Spleen (tissue), 11 donors: Measurements from ENCODE around the gene CFAP74. TPM values are rescaled to one million over a fixed set of nuclear protein-coding genes. Genes with fewer than 3 reads are reported as not detected.

Experiments used
- DNase-seq: peaks from one replicate; pipeline ENCODE4 v3.0.0-alpha.2; 2020
- H3K27ac ChIP-seq, 8 donors: fragments of 200-600 bp; sonication (generic) in 7 of 8; 1 replicate in 4 of 8; 2 replicates in 4 of 8; pipeline versions ENCODE4 v1.5.0 to v1.8.0; 2016 to 2021; ENCODE audit warnings: inconsistent platforms in 4 of 8, mild to moderate bottlenecking in 4 of 8, moderate library complexity in 1 of 8
- H3K27me3 ChIP-seq, 7 donors: fragments of 200-600 bp; sonication (generic) in 6 of 7; replicated peaks in 1 of 7; 1 replicate in 4 of 7; 2 replicates in 3 of 7; pipeline versions ENCODE4 v1.5.0 to v1.8.0; 2016 to 2021; ENCODE audit warnings: inconsistent platforms in 3 of 7, mild to moderate bottlenecking in 1 of 7
- H3K36me3 ChIP-seq, 6 donors: fragments of 200-600 bp; sonication (generic) in 5 of 6; 1 replicate in 4 of 6; 2 replicates in 2 of 6; pipeline versions ENCODE4 v1.5.0 to v1.8.0; 2016 to 2021; ENCODE audit warnings: inconsistent platforms in 2 of 6
- H3K4me1 ChIP-seq, 6 donors: fragments of 200-600 bp; sonication (generic) in 5 of 6; 1 replicate in 3 of 6; 2 replicates in 3 of 6; pipeline versions ENCODE4 v1.5.0 to v1.8.0; 2016 to 2021; ENCODE audit warnings: inconsistent platforms in 3 of 6
- H3K4me3 ChIP-seq, 8 donors: fragments of 200-600 bp; sonication (generic) in 7 of 8; 1 replicate in 4 of 8; 2 replicates in 4 of 8; pipeline versions ENCODE4 v1.5.0 to v1.8.0; 2016 to 2021; ENCODE audit warnings: inconsistent platforms in 4 of 8, mild to moderate bottlenecking in 4 of 8, moderate library complexity in 2 of 8
- H3K9me3 ChIP-seq, 8 donors: fragments of 200-600 bp; sonication (generic) in 7 of 8; 1 replicate in 4 of 8; 2 replicates in 4 of 8; pipeline versions ENCODE4 v1.5.0 to v1.8.0; 2016 to 2021; ENCODE audit warnings: inconsistent platforms in 4 of 8
- POLR2A ChIP-seq, 3 donors: fragments of 450-650 bp; IDR thresholded peaks; one replicate each; pipeline ENCODE4 v1.5.1; 2017; ENCODE audit warnings: antibody characterized with exemption in 3 of 3, mild to moderate bottlenecking in 1 of 3
- POLR2AphosphoS5 ChIP-seq, 3 donors: sonication (generic); formaldehyde crosslinking; IDR thresholded peaks; one replicate each; pipeline ENCODE4 v1.5.1; 2017; ENCODE audit warnings: antibody characterized with exemption in 3 of 3
- WGBS, 5 donors: extraction: QIAGEN DNeasy Blood & Tissue Kit in 3 of 5; methylation state at CpG; one replicate each; pipeline versions ENCODE4 v1.1.5 to v1.1.7; 2013 to 2018; 5-methylcytosine and 5-hydroxymethylcytosine counted together
- intact Hi-C: fragments of 100-400 bp; cut with DNase I; formaldehyde crosslinking; loops from one replicate; pipeline ENCODE4 v1.15.0; 2023; ENCODE audit warnings: low total_unique reads
- polyA plus RNA-seq, 3 donors: library from polyadenylated mRNA; stranded (reverse); fragments of 200-250 nt; gene quantifications; one replicate each; pipeline ENCODE4 v1.2.1, GENCODE V29; 2013
- total RNA-seq, 7 donors: library from RNA; depleted of rRNA in 3 of 7; stranded (reverse); fragments of >200 nt in 3 of 7; fragmentation: NEBNext Ultra II Directional in 4 of 7; extraction: Animal tissue kit (Norgen Biotek cat#: 25700) in 4 of 7; gene quantifications; one replicate each; pipeline versions ENCODE4 v1.1.0 to v1.2.1, GENCODE V29; 2016 to 2021
- TF ChIP-seq, protein P1 (sequence below), 11 experiments: fragments of 200-600 bp in 7 of 11; fragments of 450-650 bp in 4 of 11; sonication (generic) in 4 of 11; IDR thresholded peaks in 8 of 11; conservative IDR thresholded peaks in 3 of 11; 1 replicate in 7 of 11; 2 replicates in 4 of 11; pipeline versions ENCODE4 v1.4.0 to v1.8.0; 2016 to 2021; ENCODE audit warnings: antibody characterized with exemption in 11 of 11, inconsistent platforms in 4 of 11, mild to moderate bottlenecking in 1 of 11
- donor health status: healthy with polysubstance abuse.
- donor health status: DM: no; HTN: no; CAD: no; lungs with moderate emphysema.
- donor health status: DM: no; HTN: no; CAD: no.
- donor health status: Bipolar disorder and iron deficiency.
- donor health status: healthy.
- donor health status: DM: no; HTN: no; CAD: no.
- donor health status: DM: yes; HTN: yes; CAD: no.

The CFAP74 gene
- total and polyA plus RNA-seq, 10 donors = 0.03 to 0.32 (median 0.14) TPM; not detected in 4

DNA sequence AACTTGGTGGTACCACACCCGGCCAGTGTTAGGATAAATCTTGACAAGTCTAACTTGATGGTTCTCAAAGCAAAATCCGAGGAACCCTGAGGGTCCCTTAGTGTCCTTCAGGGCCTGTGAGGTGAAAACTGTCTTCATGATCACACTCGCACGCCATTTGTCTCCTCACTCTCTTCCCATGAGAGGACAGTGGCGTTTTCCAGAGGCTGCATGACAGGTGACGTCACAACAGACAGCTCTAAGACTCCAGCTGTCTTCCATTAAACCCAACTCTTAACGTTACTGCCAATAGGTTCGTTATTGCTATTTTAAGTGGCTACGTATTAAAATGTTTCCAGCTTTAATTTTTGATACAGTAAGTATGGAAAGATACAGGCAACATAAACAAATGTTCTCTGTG is 13.8 kb downstream of the CFAP74 start:
- Histone ChIP-seq H3K4me1 (peaks cover 0 to 16% (median 7%) of the 10 kb centered on the region in 6 donors), H3K9me3 (no peaks in the 10 kb centered on the region), H3K36me3 (no peaks in the 10 kb centered on the region), H3K27me3 (peaks cover 0 to 47% (median 5%) of the 10 kb centered on the region in 7 donors), H3K27ac (peak overlapping the region in 7 of 8 donors; percentile 67 to 78 (median 72)), H3K4me3 (no peak overlapping the region)
- 65 to 76% (median 70%) methylated on average over 9 of the region's 9 CpGs for WGBS, 5 donors
- intact Hi-C loops = no loop called here
- DNase-seq = no peak
- TF ChIP-seq POLR2A (IDR thresholded peaks at IDR 0.05) (no peak), POLR2AphosphoS5 (IDR thresholded peaks at IDR 0.05) (peak in 1 of 3 donors; percentile 42)

DNA sequence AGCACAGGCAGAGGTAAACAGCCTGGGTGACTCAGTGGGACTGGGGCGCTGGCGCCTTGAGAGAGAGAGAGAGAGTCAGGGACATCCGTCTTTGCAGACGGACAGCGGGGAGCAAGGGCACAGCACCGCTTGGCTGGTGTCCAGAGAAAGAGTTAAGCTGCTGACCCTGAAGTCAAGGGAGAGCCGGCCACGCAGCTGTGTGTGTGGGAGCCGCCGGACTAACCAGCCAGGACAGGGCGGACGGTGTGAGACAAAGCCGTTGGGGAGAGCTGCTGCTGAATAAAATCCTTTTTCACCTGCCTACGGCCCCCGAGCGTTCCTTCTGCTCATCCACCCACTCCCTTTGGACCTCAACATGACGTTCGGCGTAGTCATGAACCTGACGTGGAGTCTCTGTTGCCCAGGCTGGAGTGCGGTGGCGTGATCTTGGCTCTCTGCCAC is 14.5 kb downstream of the CFAP74 start:
- H3K4me1 ChIP-seq = peaks cover 0 to 16% (median 7%) of the 10 kb centered on the region in 6 donors
- H3K27me3 ChIP-seq = peaks cover 0 to 47% (median 5%) of the 10 kb centered on the region in 7 donors
- intact Hi-C loops = no loop called here
- no peak for DNase-seq
- H3K27ac ChIP-seq = peak overlapping the region; percentile 27 to 78 (median 70)
- H3K9me3 ChIP-seq = no peaks in the 10 kb centered on the region
- H3K36me3 ChIP-seq = no peaks in the 10 kb centered on the region
- no peak overlapping the region for H3K4me3 ChIP-seq
- TF ChIP-seq, protein P1, sequence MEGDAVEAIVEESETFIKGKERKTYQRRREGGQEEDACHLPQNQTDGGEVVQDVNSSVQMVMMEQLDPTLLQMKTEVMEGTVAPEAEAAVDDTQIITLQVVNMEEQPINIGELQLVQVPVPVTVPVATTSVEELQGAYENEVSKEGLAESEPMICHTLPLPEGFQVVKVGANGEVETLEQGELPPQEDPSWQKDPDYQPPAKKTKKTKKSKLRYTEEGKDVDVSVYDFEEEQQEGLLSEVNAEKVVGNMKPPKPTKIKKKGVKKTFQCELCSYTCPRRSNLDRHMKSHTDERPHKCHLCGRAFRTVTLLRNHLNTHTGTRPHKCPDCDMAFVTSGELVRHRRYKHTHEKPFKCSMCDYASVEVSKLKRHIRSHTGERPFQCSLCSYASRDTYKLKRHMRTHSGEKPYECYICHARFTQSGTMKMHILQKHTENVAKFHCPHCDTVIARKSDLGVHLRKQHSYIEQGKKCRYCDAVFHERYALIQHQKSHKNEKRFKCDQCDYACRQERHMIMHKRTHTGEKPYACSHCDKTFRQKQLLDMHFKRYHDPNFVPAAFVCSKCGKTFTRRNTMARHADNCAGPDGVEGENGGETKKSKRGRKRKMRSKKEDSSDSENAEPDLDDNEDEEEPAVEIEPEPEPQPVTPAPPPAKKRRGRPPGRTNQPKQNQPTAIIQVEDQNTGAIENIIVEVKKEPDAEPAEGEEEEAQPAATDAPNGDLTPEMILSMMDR (IDR thresholded peaks at IDR 0.05 in 8 of 11, conservative IDR thresholded peaks at IDR 0.05 in 3 of 11) = no peak
- TF ChIP-seq POLR2A (IDR thresholded peaks at IDR 0.05) (no peak), POLR2AphosphoS5 (IDR thresholded peaks at IDR 0.05) (peak; percentile 63 to 76 (median 70))
- WGBS, 5 donors = 57 to 70% (median 64%) methylated on average over 20 to 22 of the region's 22 CpGs

DNA sequence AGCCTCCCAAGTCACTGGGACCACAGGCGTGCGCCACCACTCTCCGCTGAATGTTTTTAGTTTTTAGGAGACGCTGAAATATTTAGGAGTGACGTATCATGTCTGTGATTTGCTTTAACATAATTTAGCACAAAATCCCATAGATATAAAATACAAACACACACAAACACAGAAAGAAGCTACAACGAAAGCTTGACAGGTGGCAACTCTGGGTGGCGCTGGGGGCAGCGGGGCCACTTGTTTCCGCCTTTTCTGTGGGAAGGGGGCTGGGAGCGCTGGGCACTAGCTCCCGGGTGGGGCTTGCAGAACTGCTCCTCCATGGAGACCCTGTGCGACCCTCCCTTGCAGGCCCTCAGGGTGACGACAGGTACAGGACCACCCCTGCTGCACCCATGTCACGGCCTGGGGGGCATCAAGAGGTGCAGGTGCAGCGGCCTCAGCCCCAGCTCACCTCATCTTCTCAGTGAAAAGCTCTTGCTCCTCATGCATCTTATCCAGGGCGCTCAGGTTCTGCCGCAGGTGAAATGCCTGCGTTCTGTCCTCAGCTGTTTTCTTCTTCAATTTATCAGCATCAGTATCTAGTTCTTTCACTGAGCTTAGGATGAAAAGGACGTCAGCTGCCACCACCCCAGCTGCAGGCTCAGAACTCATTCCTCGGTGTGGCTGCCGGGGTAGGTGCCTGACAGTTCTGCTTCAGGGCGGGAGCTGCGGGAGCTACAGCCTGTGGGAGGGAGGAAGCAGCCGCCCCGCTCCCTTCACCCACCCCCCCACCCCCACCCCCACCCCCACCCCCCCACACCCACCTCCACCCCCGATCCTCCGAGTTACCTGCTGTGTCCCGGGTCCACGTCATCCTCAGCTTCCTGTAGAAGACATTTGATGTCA is 15.3 kb downstream of the CFAP74 start:
- Histone ChIP-seq H3K9me3 (no peaks in the 10 kb centered on the region), H3K36me3 (no peaks in the 10 kb centered on the region), H3K4me1 (peaks cover 0 to 16% (median 7%) of the 10 kb centered on the region in 6 donors), H3K27me3 (peaks cover 0 to 47% (median 5%) of the 10 kb centered on the region in 7 donors), H3K27ac (no peak overlapping the region), H3K4me3 (no peak overlapping the region)
- TF ChIP-seq POLR2AphosphoS5 (IDR thresholded peaks at IDR 0.05) (no peak), POLR2A (IDR thresholded peaks at IDR 0.05) (no peak)
- TF ChIP-seq, protein P1 (IDR thresholded peaks at IDR 0.05 in 8 of 11, conservative IDR thresholded peaks at IDR 0.05 in 3 of 11) = no peak
- DNase-seq = no peak
- intact Hi-C loops = no loop called here
- 59 to 68% (median 64%) methylated on average over 26 to 29 of the region's 29 CpGs for WGBS, 5 donors

DNA sequence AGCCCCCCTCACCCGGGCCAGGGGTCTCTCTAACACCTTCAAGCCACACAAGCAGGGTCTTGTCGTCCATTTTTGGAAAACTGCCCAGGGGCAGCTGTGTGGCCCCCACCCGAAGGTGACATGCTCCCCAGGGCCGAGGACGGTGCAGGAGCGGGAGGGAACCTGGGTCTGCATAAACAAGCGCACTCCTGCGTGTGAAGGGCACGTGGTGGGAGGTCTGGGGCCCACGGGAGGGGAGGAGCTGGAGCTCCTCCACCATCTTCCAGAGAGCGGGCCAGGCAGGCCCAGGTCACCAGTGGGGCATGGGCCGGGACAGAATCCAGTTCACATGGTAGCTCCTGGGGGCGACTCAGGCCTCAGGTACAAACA is 16.5 kb downstream of the CFAP74 start:
- H3K27me3 ChIP-seq = peaks cover 0 to 47% (median 5%) of the 10 kb centered on the region in 7 donors
- H3K9me3 ChIP-seq = no peaks in the 10 kb centered on the region
- no peaks in the 10 kb centered on the region for H3K36me3 ChIP-seq
- 68 to 93% (median 87%) methylated on average over 8 to 13 of the region's 13 CpGs for WGBS, 5 donors
- intact Hi-C loops = no loop called here
- no peak overlapping the region for H3K4me3 ChIP-seq
- peaks cover 0 to 16% (median 7%) of the 10 kb centered on the region in 6 donors for H3K4me1 ChIP-seq
- no peak for DNase-seq
- TF ChIP-seq POLR2A (IDR thresholded peaks at IDR 0.05) (no peak), POLR2AphosphoS5 (IDR thresholded peaks at IDR 0.05) (no peak)
- TF ChIP-seq, protein P1 (IDR thresholded peaks at IDR 0.05 in 8 of 11, conservative IDR thresholded peaks at IDR 0.05 in 3 of 11) = no peak
- H3K27ac ChIP-seq = no peak overlapping the region
